Left lung (tissue), 10 donors: Measurements from ENCODE around the gene TRDN. TPM values are rescaled to one million over a fixed set of nuclear protein-coding genes. Genes with fewer than 3 reads are reported as not detected.

ENCODE experiments used
- ATAC-seq: fragments of 200-7000 bp; cut with Tn5 transposase; one replicate; pipeline ENCODE4 v1.9.1; 2020; ENCODE audit warnings: moderate library complexity
- DNase-seq, 4 donors: peaks; one replicate each; pipeline ENCODE4 v3.0.0-alpha.2; 2013 to 2020
- H3K27ac ChIP-seq, 2 donors: fragments of 200-600 bp; sonication (generic) in 1 of 2; one replicate each; pipeline versions ENCODE4 v1.5.0 to v1.8.0; 2020 to 2021
- H3K27me3 ChIP-seq, 2 donors: fragments of 200-600 bp; sonication (generic) in 1 of 2; one replicate each; pipeline versions ENCODE4 v1.5.0 to v1.8.0; 2020 to 2021
- H3K36me3 ChIP-seq, 2 donors: fragments of 200-600 bp; sonication (generic) in 1 of 2; one replicate each; pipeline versions ENCODE4 v1.5.0 to v1.8.0; 2020 to 2021
- H3K4me1 ChIP-seq, 2 donors: fragments of 200-600 bp; one replicate each; pipeline ENCODE4 v1.8.0; 2021
- H3K4me3 ChIP-seq, 2 donors: fragments of 200-600 bp; sonication (generic) in 1 of 2; one replicate each; pipeline versions ENCODE4 v1.5.0 to v1.8.0; 2020 to 2021; ENCODE audit warnings: mild to moderate bottlenecking in 1 of 2
- H3K9me3 ChIP-seq, 2 donors: fragments of 200-600 bp; sonication (generic) in 1 of 2; one replicate each; pipeline versions ENCODE4 v1.5.0 to v1.8.0; 2020 to 2021
- CTCF ChIP-seq, 2 donors: fragments of 200-600 bp; sonication (generic) in 1 of 2; IDR thresholded peaks; one replicate each; pipeline versions ENCODE4 v1.5.0 to v1.8.0; 2021; ENCODE audit warnings: antibody characterized with exemption in 2 of 2
- intact Hi-C, 2 donors: fragments of 100-400 bp; cut with DNase I; formaldehyde crosslinking; loops; one replicate each; pipeline versions ENCODE4 v1.11.2 to v1.14.2; 2022
- polyA plus RNA-seq, 6 donors: library from polyadenylated mRNA; unstranded; fragments of 120-200 nt; gene quantifications; one replicate each; pipeline ENCODE4 v1.2.1, GENCODE V29; 2013; ENCODE audit not compliant: insufficient read length in 6 of 6
- total RNA-seq, 2 donors: library from RNA; stranded (reverse); fragmentation: NEBNext Ultra II Directional; extraction: Animal tissue kit (Norgen Biotek cat#: 25700); gene quantifications; one replicate each; pipeline ENCODE4 v1.2.1, GENCODE V29; 2021
- donor health status: DM: no; HTN: yes; CAD: no.
- donor health status: DM: no; HTN: no; CAD: no.

TRDN gene
- total and polyA plus RNA-seq, 8 donors, result 0.03 to 0.18 (median 0.11) TPM; not detected in 3

DNA sequence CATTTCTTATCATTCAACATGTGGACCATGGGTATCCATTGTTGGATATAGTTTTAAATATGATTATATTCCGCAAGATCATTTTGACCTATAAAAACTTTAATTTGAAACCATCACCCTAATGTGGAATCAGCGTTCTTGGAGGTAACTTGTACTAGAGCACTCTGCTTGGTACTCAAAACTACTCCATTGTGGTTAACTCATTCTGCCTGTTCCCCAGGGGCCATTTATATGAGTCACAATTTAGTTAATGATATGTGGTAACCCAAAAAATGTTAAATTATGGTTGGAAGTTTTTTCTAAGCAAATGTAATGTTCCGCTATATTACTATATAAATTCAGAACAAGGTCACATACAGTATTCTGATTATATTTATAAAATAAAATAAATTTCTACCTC lies 109.3 kb downstream of the TRDN start:
- Histone ChIP-seq H3K36me3 (no peaks in the 10 kb centered on the region), H3K27me3 (no peaks in the 10 kb centered on the region), H3K4me3 (no peak overlapping the region), H3K4me1 (no peaks in the 10 kb centered on the region), H3K9me3 (no peaks in the 10 kb centered on the region), H3K27ac (no peak overlapping the region)
- no peak for TF ChIP-seq CTCF (IDR thresholded peaks at IDR 0.05)
- DNase-seq (no peak), ATAC-seq (no peak)
- intact Hi-C loops, result no loop called here

GRCh38 chr6:123526128-123526527 lies 110.6 kb downstream of the TRDN start:
- Histone ChIP-seq H3K9me3 (no peaks in the 10 kb centered on the region), H3K27me3 (no peaks in the 10 kb centered on the region), H3K4me1 (no peaks in the 10 kb centered on the region), H3K27ac (no peak overlapping the region), H3K36me3 (no peaks in the 10 kb centered on the region), H3K4me3 (no peak overlapping the region)
- DNase-seq, result no peak
- TF ChIP-seq CTCF (IDR thresholded peaks at IDR 0.05), result no peak
- ATAC-seq, result no peak
- intact Hi-C loops, result no loop called here

- H3K4me1 ChIP-seq, result no peaks in the 10 kb centered on the region
- intact Hi-C loops, result no loop called here
- no peaks in the 10 kb centered on the region for H3K9me3 ChIP-seq
- no peak overlapping the region for H3K27ac ChIP-seq
- no peak for TF ChIP-seq CTCF (IDR thresholded peaks at IDR 0.05)
- DNase-seq (no peak), ATAC-seq (no peak)
- no peak overlapping the region for H3K4me3 ChIP-seq
- no peaks in the 10 kb centered on the region for H3K36me3 ChIP-seq
- no peaks in the 10 kb centered on the region for H3K27me3 ChIP-seq
Observed at GRCh38 chr6:123524781-123525180, 112.0 kb downstream of the TRDN start.

GRCh38 chr6:123520217-123520616 lies 116.5 kb downstream of the TRDN start:
- Histone ChIP-seq H3K4me1 (no peaks in the 10 kb centered on the region), H3K36me3 (no peaks in the 10 kb centered on the region), H3K9me3 (no peaks in the 10 kb centered on the region), H3K4me3 (no peak overlapping the region), H3K27ac (no peak overlapping the region), H3K27me3 (no peaks in the 10 kb centered on the region)
- intact Hi-C loops, result no loop called here
- TF ChIP-seq CTCF (IDR thresholded peaks at IDR 0.05), result no peak
- no peak for DNase-seq
- ATAC-seq, result no peak

DNA sequence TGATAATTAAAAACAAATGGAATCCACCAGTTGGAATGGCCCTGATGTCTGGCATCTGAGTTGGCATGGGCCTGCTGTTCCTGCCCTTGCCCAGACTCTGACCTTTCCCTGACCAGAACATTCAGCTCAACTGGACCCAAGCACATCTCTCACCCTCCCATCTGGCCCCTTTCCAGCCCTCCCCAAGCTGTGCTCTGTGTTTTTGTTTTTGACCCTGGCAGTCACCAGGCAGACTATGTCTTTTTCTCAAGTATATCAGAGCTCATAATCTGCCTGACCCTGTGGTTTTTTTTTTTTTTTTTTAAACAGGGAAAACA lies 117.6 kb downstream of the TRDN start:
- Histone ChIP-seq H3K36me3 (no peaks in the 10 kb centered on the region), H3K9me3 (no peaks in the 10 kb centered on the region), H3K27ac (no peak overlapping the region), H3K4me3 (no peak overlapping the region), H3K4me1 (no peaks in the 10 kb centered on the region), H3K27me3 (no peaks in the 10 kb centered on the region)
- TF ChIP-seq CTCF (IDR thresholded peaks at IDR 0.05), result no peak
- DNase-seq (no peak), ATAC-seq (no peak)
- intact Hi-C loops, result no loop called here
